Measurements from ENCODE around the gene CCDC144A.
A peak's percentile ranks its signal among the peaks of the same experiment; 100 is the strongest.
"Not testable (repeated sequence)": the region's sequence is repeated elsewhere in the genome, so short reads cannot be mapped to it uniquely, and the experiment has no call there.

CCDC144A gene

DNA sequence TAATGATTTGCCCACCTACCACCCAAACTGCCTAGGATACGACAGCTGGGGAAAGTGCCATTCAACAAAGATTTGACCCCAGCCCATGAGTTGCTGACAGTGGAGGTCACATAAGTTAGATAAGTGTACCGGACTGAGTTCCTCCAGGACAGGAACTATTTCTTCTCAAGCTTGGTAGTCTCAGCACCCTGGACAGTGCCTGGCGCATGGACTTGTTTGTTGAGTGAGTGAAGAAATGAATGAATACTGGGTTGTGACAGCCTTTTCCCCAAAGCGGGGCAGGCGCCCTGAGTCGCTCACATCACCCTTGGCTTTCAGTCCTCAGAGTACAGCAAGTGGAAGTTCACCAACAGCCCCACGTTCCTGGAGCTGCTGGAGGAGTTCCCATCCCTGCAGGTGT lies 122.1 kb downstream of the CCDC144A start:
- H2BK120ac ChIP-seq (ENCODE audit: insufficient read depth, low read length, poor library complexity); H3K18ac ChIP-seq (ENCODE audit: low read length): not testable (repeated sequence)
- WGBS (ENCODE audit: extremely low coverage, insufficient coverage, insufficient read length): no CpG with 5 or more reads among the region's 7 CpGs

GRCh38 chr17:16814439-16814838 lies 124.4 kb downstream of the CCDC144A start:
- no peak overlapping the region for H3K18ac ChIP-seq (ENCODE audit: low read length)
- H3K27ac ChIP-seq (ENCODE audit: low read depth, low read length): no peak overlapping the region
- no peak overlapping the region for H3K4me2 ChIP-seq (ENCODE audit: low read length)
- H2BK120ac ChIP-seq (ENCODE audit: insufficient read depth, low read length, poor library complexity): no peak overlapping the region
- no peak overlapping the region for H4K91ac ChIP-seq (ENCODE audit: low read depth, low read length)
- H4K12ac ChIP-seq (ENCODE audit: low read depth, low read length): no peak overlapping the region
- H2BK5ac ChIP-seq (ENCODE audit: low read depth, low read length, poor library complexity): no peak overlapping the region
- no peak overlapping the region for H3K14ac ChIP-seq (ENCODE audit: low read length)
- H3K79me1 ChIP-seq (ENCODE audit: low read length): no peaks in the 10 kb centered on the region
- H3K79me2 ChIP-seq (ENCODE audit: control insufficient read depth, insufficient read depth, low read length, poor library complexity): no peaks in the 10 kb centered on the region
- no peak overlapping the region for H2BK12ac ChIP-seq (ENCODE audit: low read length)
- H3K27me3 ChIP-seq (ENCODE audit: insufficient read depth, low read length): no peaks in the 10 kb centered on the region
- H2AK5ac ChIP-seq (ENCODE audit: low read length): no peak overlapping the region
- no peak overlapping the region for H2AFZ ChIP-seq (ENCODE audit: insufficient read depth, low read length, poor library complexity)
- DNase-seq: no peak
- no CpG with 5 or more reads among the region's 7 CpGs for WGBS (ENCODE audit: extremely low coverage, insufficient coverage, insufficient read length)
- H3K9ac ChIP-seq (ENCODE audit: low read length): no peak overlapping the region
- H3K9me3 ChIP-seq (ENCODE audit: insufficient read depth, low read depth, low read length): no peaks in the 10 kb centered on the region
- no peak overlapping the region for H3K4me3 ChIP-seq (ENCODE audit: low read depth, low read length)
- H3K4ac ChIP-seq (ENCODE audit: low read depth, low read length): no peak overlapping the region
- no peak overlapping the region for H4K8ac ChIP-seq (ENCODE audit: low read depth, low read length)
- H3K36me3 ChIP-seq (ENCODE audit: control insufficient read depth in 1 of 2, insufficient read depth in 2 of 2, low read length in 2 of 2): no peaks in the 10 kb centered on the region
- H3K4me1 ChIP-seq (ENCODE audit: control insufficient read depth in 1 of 2, insufficient read depth in 2 of 2, low read length in 2 of 2): no peaks in the 10 kb centered on the region
- H3K23ac ChIP-seq (ENCODE audit: low read length): no peak overlapping the region

More for the DNA sequence above, 122.1 kb downstream of the CCDC144A start:
- H2BK5ac ChIP-seq (ENCODE audit: low read depth, low read length, poor library complexity); H4K8ac ChIP-seq (ENCODE audit: low read depth, low read length); H4K12ac ChIP-seq (ENCODE audit: low read depth, low read length); H3K9me3 ChIP-seq (ENCODE audit: insufficient read depth, low read depth, low read length); H3K23ac ChIP-seq (ENCODE audit: low read length); H3K4ac ChIP-seq (ENCODE audit: low read depth, low read length); H3K79me2 ChIP-seq (ENCODE audit: control insufficient read depth, insufficient read depth, low read length, poor library complexity); H4K91ac ChIP-seq (ENCODE audit: low read depth, low read length); H3K14ac ChIP-seq (ENCODE audit: low read length); H3K79me1 ChIP-seq (ENCODE audit: low read length); H3K36me3 ChIP-seq (ENCODE audit: control insufficient read depth in 1 of 2, insufficient read depth in 2 of 2, low read length in 2 of 2); H2BK12ac ChIP-seq (ENCODE audit: low read length); H3K27me3 ChIP-seq (ENCODE audit: insufficient read depth, low read length); H3K9ac ChIP-seq (ENCODE audit: low read length); H3K27ac ChIP-seq (ENCODE audit: low read depth, low read length); H3K4me2 ChIP-seq (ENCODE audit: low read length); H3K4me1 ChIP-seq (ENCODE audit: control insufficient read depth in 1 of 2, insufficient read depth in 2 of 2, low read length in 2 of 2); H2AK5ac ChIP-seq (ENCODE audit: low read length); H3K4me3 ChIP-seq (ENCODE audit: low read depth, low read length); H2AFZ ChIP-seq (ENCODE audit: insufficient read depth, low read length, poor library complexity): not testable (repeated sequence)
- DNase-seq: peak; percentile 7 to 54

- no peak overlapping the region for H3K4me2 ChIP-seq (ENCODE audit: low read length)
- no peak overlapping the region for H2BK12ac ChIP-seq (ENCODE audit: low read length)
- H3K4me1 ChIP-seq (ENCODE audit: control insufficient read depth in 1 of 2, insufficient read depth in 2 of 2, low read length in 2 of 2): no peaks in the 10 kb centered on the region
- no peak overlapping the region for H2BK5ac ChIP-seq (ENCODE audit: low read depth, low read length, poor library complexity)
- no peak overlapping the region for H2BK120ac ChIP-seq (ENCODE audit: insufficient read depth, low read length, poor library complexity)
- H3K18ac ChIP-seq (ENCODE audit: low read length): no peak overlapping the region
- H4K8ac ChIP-seq (ENCODE audit: low read depth, low read length): no peak overlapping the region
- no peaks in the 10 kb centered on the region for H3K79me2 ChIP-seq (ENCODE audit: control insufficient read depth, insufficient read depth, low read length, poor library complexity)
- no peak overlapping the region for H2AFZ ChIP-seq (ENCODE audit: insufficient read depth, low read length, poor library complexity)
- no peak for DNase-seq
- no peak overlapping the region for H4K91ac ChIP-seq (ENCODE audit: low read depth, low read length)
- H3K23ac ChIP-seq (ENCODE audit: low read length): no peak overlapping the region
- H3K36me3 ChIP-seq (ENCODE audit: control insufficient read depth in 1 of 2, insufficient read depth in 2 of 2, low read length in 2 of 2): no peaks in the 10 kb centered on the region
- no peaks in the 10 kb centered on the region for H3K9me3 ChIP-seq (ENCODE audit: insufficient read depth, low read depth, low read length)
- H2AK5ac ChIP-seq (ENCODE audit: low read length): no peak overlapping the region
- no peak overlapping the region for H3K27ac ChIP-seq (ENCODE audit: low read depth, low read length)
- WGBS (ENCODE audit: extremely low coverage, insufficient coverage, insufficient read length): no CpG with 5 or more reads among the region's 7 CpGs
- no peaks in the 10 kb centered on the region for H3K79me1 ChIP-seq (ENCODE audit: low read length)
- H3K9ac ChIP-seq (ENCODE audit: low read length): no peak overlapping the region
- no peak overlapping the region for H3K4ac ChIP-seq (ENCODE audit: low read depth, low read length)
- H3K27me3 ChIP-seq (ENCODE audit: insufficient read depth, low read length): no peaks in the 10 kb centered on the region
- no peak overlapping the region for H3K14ac ChIP-seq (ENCODE audit: low read length)
- H3K4me3 ChIP-seq (ENCODE audit: low read depth, low read length): no peak overlapping the region
- no peak overlapping the region for H4K12ac ChIP-seq (ENCODE audit: low read depth, low read length)
Measured at GRCh38 chr17:16817201-16817600, 127.2 kb downstream of the CCDC144A start.

GRCh38 chr17:16817940-16818339 lies 127.9 kb downstream of the CCDC144A start:
- H3K4me3 ChIP-seq (ENCODE audit: low read depth, low read length); H3K27ac ChIP-seq (ENCODE audit: low read depth, low read length); H2BK120ac ChIP-seq (ENCODE audit: insufficient read depth, low read length, poor library complexity); H3K79me1 ChIP-seq (ENCODE audit: low read length); H3K23ac ChIP-seq (ENCODE audit: low read length); H3K18ac ChIP-seq (ENCODE audit: low read length); H3K36me3 ChIP-seq (ENCODE audit: control insufficient read depth in 1 of 2, insufficient read depth in 2 of 2, low read length in 2 of 2); H4K91ac ChIP-seq (ENCODE audit: low read depth, low read length); H3K14ac ChIP-seq (ENCODE audit: low read length); H3K4me1 ChIP-seq (ENCODE audit: control insufficient read depth in 1 of 2, insufficient read depth in 2 of 2, low read length in 2 of 2); H3K9me3 ChIP-seq (ENCODE audit: insufficient read depth, low read depth, low read length); DNase-seq; H4K8ac ChIP-seq (ENCODE audit: low read depth, low read length); H3K27me3 ChIP-seq (ENCODE audit: insufficient read depth, low read length); H3K4ac ChIP-seq (ENCODE audit: low read depth, low read length); H3K9ac ChIP-seq (ENCODE audit: low read length); H3K4me2 ChIP-seq (ENCODE audit: low read length); H2BK5ac ChIP-seq (ENCODE audit: low read depth, low read length, poor library complexity); H3K79me2 ChIP-seq (ENCODE audit: control insufficient read depth, insufficient read depth, low read length, poor library complexity); H2BK12ac ChIP-seq (ENCODE audit: low read length); H2AFZ ChIP-seq (ENCODE audit: insufficient read depth, low read length, poor library complexity); H4K12ac ChIP-seq (ENCODE audit: low read depth, low read length); H2AK5ac ChIP-seq (ENCODE audit: low read length): not testable (repeated sequence)
- no CpG with 5 or more reads among the region's 7 CpGs for WGBS (ENCODE audit: extremely low coverage, insufficient coverage, insufficient read length)
